Activated naive CD8-positive, alpha-beta T cell treated with anti-CD3 and anti-CD28 coated beads, Interleukin-2, amount 10 ng/mL, durations not matched to agents 7 days and 5 days (primary cell): ENCODE results near the gene DTHD1. TPM values are rescaled to one million over a fixed set of nuclear protein-coding genes. Genes with fewer than 3 reads are reported as not detected.

Source experiments
- ATAC-seq: fragments of 150-1000 bp; cut with Tn5 transposase; one replicate; pipeline ENCODE4 v1.10.0; 2021; ENCODE audit warnings: low read depth, moderate library complexity
- POLR2A ChIA-PET: fragments of 350-600 bp; sonication (Branson Sonifier 250); formaldehyde crosslinking; loops from one replicate; lab custom pipeline; 2021; ENCODE audit warnings: antibody characterized with exemption; lab: Charles Lee
- DNase-seq: peaks from one replicate; pipeline ENCODE4 v3.0.0; 2021
- H3K27ac Mint-ChIP-seq: one replicate; pipeline ENCODE4 v1.8.0; 2022; ENCODE audit warnings: mild to moderate bottlenecking, mixed read lengths
- H3K27me3 Mint-ChIP-seq: one replicate; pipeline ENCODE4 v1.8.0; 2022; ENCODE audit warnings: mild to moderate bottlenecking, moderate library complexity, mixed read lengths
- H3K36me3 Mint-ChIP-seq: one replicate; pipeline ENCODE4 v1.8.0; 2021; ENCODE audit warnings: mild to moderate bottlenecking, mixed read lengths
- H3K4me1 Mint-ChIP-seq: one replicate; pipeline ENCODE4 v1.8.0; 2021; ENCODE audit warnings: mixed read lengths
- H3K4me3 Mint-ChIP-seq: one replicate; pipeline ENCODE4 v1.8.0; 2022; ENCODE audit warnings: mild to moderate bottlenecking, moderate library complexity, mixed read lengths
- H3K9me3 Mint-ChIP-seq: one replicate; pipeline ENCODE4 v1.8.0; 2021; ENCODE audit warnings: mixed read lengths
- total RNA-seq, 2 experiments: library from RNA; stranded (reverse); gene quantifications; one replicate each; pipeline ENCODE4 v1.2.3, GENCODE V29; 2021

DTHD1 gene
- total RNA-seq, 2 experiments from 2014 or later = 4.7 to 5.4 TPM

DNA sequence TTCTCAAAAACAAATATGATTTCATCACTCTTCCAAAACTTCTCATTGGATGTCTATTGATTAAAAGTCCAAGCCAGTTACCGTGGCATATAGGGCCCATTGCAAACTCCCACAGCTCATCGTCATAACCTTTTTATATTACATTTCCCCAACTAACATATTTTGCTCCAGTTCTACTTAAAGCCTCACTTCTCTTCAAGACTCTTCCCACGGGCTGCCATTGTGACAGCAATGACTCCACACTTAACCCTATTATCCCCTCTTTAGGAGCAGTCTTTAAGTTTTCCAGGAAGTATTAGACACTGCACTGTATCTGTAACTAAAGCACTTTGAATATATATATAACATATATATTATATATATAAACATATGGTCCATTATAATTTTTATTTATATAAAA is 44.5 kb downstream of the DTHD1 start:
- H3K4me1 Mint-ChIP-seq = peaks cover 47% of the 10 kb centered on the region

DNA sequence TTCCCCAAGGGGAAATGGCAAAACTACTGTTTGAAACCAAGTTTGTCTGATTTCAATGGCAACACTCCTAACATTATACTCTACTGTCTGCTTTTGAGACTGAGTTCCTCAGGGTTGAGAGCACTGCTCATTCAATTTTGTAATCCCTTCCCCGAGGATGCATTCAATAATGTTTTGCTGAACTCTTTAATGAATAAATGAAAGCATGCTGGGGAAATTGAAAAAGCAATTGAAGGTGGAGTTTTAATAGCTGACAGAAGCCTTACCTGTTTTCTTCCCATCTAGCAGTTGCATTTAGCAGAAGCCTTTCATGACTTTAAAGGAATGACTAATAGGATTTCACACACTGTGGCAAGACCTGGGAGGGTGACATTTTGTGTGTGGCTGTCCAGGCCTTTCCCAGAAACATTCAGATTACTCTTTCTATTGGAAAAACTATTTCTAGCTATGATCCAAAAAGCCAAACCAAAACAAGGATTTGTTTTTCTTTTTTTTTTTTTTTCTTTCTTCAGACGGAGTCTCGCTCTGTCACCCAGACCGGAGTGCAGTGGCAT is 45.1 kb downstream of the DTHD1 start:
- no peak for DNase-seq
- Mint-ChIP-seq H3K4me3 (no peak overlapping the region), H3K36me3 (peaks cover 7% of the 10 kb centered on the region), H3K9me3 (no peaks in the 10 kb centered on the region), H3K27ac (no peak overlapping the region), H3K4me1 (peaks cover 43% of the 10 kb centered on the region), H3K27me3 (no peaks in the 10 kb centered on the region)
- POLR2A ChIA-PET = interaction anchor here (1.1 kb wide), 1 partner anchor 9 kb away, joined by 3 read pairs; no protein-coding TSS in a partner anchor
- ATAC-seq = no peak

More for the DNA sequence above, 44.5 kb downstream of the DTHD1 start:
- ATAC-seq = no peak
- Mint-ChIP-seq H3K27me3 (no peaks in the 10 kb centered on the region), H3K27ac (peak overlapping the region; percentile 43), H3K36me3 (peaks cover 7% of the 10 kb centered on the region), H3K4me3 (peak overlapping the region; percentile 14), H3K9me3 (no peaks in the 10 kb centered on the region)
- no peak for DNase-seq
- POLR2A ChIA-PET = no interaction called here

DNA sequence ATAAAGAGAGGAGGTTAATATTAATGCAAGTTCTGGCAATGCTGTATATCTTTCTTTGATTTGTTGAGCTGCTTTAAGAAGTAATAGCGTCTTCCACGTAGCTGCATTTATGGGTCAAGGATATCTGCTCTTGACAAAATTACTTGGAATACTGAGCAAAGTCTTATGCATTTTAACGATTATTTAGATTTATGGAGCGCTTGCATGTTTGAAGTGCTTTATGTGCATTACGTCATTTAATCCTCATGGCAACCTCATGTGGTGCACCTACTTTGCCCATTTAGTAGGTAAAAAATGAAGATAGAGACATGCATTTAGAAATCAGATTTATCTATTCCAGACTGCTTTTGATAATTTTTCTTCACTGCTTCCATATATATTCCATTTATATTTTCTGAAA is 46.0 kb downstream of the DTHD1 start:
- ATAC-seq (no peak), DNase-seq (no peak)
- Mint-ChIP-seq H3K27ac (no peak overlapping the region), H3K27me3 (no peaks in the 10 kb centered on the region), H3K36me3 (peaks cover 3% of the 10 kb centered on the region), H3K4me1 (peaks cover 37% of the 10 kb centered on the region), H3K4me3 (no peak overlapping the region), H3K9me3 (no peaks in the 10 kb centered on the region)
- POLR2A ChIA-PET = interaction anchor here (1.1 kb wide), 1 partner anchor 8 kb away, joined by 3 read pairs; no protein-coding TSS in a partner anchor

DNA sequence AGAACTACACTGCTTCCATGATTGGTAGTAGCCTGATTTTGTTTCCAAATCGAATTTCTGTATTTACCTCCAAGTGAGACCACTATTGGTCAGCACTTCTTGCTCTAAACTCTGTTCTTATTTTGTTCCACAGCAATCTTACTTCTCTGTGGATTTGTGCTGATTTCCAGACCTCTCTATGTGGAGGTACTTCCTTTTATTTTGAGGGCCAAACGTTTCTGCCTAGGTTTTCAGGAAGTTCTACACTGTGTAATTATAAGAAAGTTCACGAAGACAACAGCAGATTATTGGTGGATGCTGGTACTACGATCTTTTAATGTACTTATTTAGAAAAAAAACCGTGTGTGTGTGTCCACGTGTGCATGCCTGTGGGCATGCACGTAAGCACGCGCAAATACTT is 46.7 kb downstream of the DTHD1 start:
- DNase-seq (no peak), ATAC-seq (no peak)
- POLR2A ChIA-PET = no interaction called here
- Mint-ChIP-seq H3K27ac (no peak overlapping the region), H3K4me3 (no peak overlapping the region), H3K9me3 (no peaks in the 10 kb centered on the region), H3K36me3 (peaks cover 3% of the 10 kb centered on the region), H3K4me1 (peaks cover 35% of the 10 kb centered on the region), H3K27me3 (no peaks in the 10 kb centered on the region)

DNA sequence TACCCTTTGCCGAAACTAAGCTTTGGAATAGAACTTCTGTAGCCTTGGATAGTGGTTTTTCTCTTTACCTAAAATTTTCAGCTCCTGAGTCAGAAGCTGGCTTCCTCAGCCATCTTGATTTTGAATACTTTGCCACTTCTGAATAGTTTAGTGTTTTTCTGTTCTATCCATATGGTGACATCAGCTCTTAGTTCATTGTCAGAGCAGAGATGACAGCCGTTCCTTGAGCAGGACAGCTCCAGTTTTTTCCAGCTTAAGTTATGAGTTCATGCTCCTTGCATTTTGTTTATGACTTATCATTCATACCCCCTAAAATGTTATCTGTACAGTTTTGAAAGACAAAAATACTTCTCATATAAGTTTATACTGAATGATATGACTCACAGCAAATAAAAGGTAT is 47.8 kb downstream of the DTHD1 start:
- no peak for ATAC-seq

DNA sequence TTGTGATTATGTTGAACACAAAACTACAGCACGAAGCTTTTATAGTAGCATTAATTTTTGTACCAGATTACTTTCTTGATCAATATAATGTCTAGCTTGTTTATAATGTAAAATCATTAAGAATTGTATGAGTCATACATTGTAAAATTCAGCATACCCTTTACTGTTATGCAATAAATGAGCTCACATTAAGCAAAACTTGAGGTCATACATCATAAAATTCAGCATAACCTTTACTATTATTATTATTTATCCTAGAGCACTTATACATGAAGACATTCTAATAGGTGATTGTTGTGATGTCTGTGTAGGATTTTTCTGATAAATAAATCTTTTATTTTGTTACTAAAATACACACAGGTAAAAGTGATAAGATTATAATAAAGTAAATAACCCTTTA is 49.4 kb downstream of the DTHD1 start:
- H3K36me3 Mint-ChIP-seq = no peaks in the 10 kb centered on the region
- no peak for ATAC-seq
- no peaks in the 10 kb centered on the region for H3K27me3 Mint-ChIP-seq
- POLR2A ChIA-PET = no interaction called here
- no peak overlapping the region for H3K4me3 Mint-ChIP-seq
- peaks cover 19% of the 10 kb centered on the region for H3K4me1 Mint-ChIP-seq
- H3K27ac Mint-ChIP-seq = no peak overlapping the region
- DNase-seq = no peak
- H3K9me3 Mint-ChIP-seq = no peaks in the 10 kb centered on the region

More for the DNA sequence above, 47.8 kb downstream of the DTHD1 start:
- Mint-ChIP-seq H3K9me3 (no peaks in the 10 kb centered on the region), H3K4me1 (peaks cover 31% of the 10 kb centered on the region), H3K4me3 (no peak overlapping the region), H3K36me3 (peaks cover 3% of the 10 kb centered on the region), H3K27me3 (no peaks in the 10 kb centered on the region), H3K27ac (no peak overlapping the region)
- POLR2A ChIA-PET = no interaction called here
- no peak for DNase-seq

DNA sequence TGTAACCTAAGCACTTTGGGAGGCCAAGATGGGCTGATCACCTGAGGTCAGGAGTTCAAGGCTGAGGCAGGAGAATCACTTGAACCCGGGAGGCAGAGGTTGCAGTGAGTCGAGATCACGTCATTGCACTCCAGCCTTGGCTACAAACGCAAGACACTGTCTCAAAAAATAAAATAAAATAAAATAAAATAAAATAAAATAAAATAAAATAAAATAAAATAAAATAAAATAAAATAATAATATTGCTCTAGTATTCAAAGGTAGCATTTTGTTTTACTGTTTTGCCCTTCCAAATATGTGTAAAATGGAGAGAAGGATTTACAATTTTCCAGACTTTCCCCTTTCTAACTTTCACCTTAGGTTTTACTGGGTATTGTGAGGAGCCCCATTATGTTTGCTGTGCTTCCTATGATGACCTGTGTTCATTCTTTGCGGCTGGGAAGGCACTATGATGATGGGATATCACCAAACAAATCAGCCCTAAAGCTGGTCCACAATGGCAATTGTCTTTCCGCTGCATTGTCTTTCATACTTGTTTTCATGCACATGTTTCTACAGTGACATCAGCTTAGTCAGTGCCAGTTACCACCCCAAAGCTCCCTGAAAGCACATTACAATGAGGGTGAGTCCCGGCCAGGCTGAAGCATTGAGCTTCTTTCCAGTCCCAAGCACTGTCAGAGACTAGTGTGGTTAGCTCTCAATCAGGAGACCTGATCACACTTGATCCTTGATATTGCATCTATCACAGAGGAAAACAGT is 50.8 kb downstream of the DTHD1 start:
- POLR2A ChIA-PET = interaction anchor here (1.5 kb wide), 1 partner anchor 88 kb away, joined by 5 read pairs; the partner anchor contains the start of gene ARAP2

DNA sequence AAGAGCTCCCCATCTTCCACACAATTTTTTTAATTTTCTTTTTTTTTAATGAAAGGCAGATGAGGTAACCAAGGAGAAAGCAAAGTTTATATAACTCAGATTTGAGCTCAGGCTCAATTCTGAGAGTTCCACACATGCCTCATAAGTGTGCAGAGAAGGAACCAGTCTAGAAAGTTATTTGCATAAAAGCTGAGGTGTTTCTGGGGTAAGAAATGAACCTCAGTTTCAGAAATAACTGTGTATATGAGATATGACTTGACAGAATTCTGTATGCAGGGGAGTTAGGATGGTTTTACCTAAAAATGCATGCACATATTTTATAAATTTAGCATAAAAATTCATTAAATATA is 51.3 kb downstream of the DTHD1 start:
- Mint-ChIP-seq H3K4me3 (no peak overlapping the region), H3K36me3 (peaks cover 2% of the 10 kb centered on the region), H3K27me3 (no peaks in the 10 kb centered on the region), H3K9me3 (no peaks in the 10 kb centered on the region), H3K27ac (no peak overlapping the region), H3K4me1 (peaks cover 21% of the 10 kb centered on the region)
- ATAC-seq (no peak), DNase-seq (no peak)
- POLR2A ChIA-PET = interaction anchor here (1.5 kb wide), 1 partner anchor 89 kb away, joined by 5 read pairs; the partner anchor contains the start of gene ARAP2

More for the DNA sequence above, 50.8 kb downstream of the DTHD1 start:
- Mint-ChIP-seq H3K4me1 (peaks cover 20% of the 10 kb centered on the region), H3K27me3 (no peaks in the 10 kb centered on the region), H3K36me3 (peaks cover 2% of the 10 kb centered on the region), H3K27ac (no peak overlapping the region), H3K4me3 (no peak overlapping the region), H3K9me3 (no peaks in the 10 kb centered on the region)
- no peak for DNase-seq
- no peak for ATAC-seq

DNA sequence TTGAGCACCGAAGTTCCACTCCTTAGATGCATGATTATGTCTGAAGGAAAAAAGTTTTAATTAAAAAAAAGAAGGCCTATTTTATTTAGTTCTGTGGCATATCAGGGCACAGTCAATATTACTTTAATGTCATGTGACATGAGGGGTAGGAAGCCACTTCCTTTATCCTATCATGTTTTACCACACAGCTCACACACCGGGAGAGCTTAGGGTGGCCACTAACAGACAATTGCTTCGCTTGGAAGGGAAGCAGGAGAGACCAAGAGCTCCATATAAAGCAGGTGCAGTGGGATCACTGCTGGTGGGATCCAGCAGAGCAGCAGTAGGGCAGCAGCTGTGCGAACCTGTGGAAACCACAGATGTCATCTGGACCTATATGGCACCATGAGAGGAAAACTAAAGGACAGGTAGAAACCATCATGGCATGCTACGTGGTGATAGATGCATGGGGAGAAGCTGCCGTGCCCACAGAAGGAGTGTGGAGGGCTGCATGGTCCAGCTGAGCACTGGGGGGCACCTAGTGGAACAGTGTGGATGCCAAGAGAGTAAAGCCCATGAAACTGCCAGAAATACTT is 52.0 kb downstream of the DTHD1 start:
- H3K4me3 Mint-ChIP-seq = no peak overlapping the region
- ATAC-seq = peak; percentile 39
- H3K4me1 Mint-ChIP-seq = peaks cover 21% of the 10 kb centered on the region

DNA sequence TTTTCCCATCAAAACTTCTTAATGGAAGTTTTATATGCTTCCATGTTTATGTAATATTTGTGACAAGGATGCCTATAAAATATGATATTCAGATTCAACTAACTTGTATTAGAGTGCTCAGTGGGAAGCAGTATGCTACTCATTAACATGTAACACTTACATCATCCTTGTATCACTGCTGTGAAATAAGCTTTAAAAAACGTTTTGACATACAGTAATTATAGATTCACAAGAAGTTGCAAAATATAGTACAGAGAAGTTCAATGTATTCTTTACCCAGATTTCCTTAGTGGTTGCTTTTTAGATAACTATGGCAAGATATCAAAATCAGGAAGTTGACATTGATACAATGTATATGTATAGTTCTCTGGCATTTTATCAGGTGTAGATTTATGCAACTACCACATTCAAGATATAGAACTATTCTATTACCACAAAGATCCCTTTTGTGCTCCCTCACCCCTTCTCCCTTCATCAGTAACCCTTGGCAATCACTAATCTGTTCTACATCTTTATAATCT is 56.3 kb downstream of the DTHD1 start:
- DNase-seq (no peak), ATAC-seq (no peak)
- Mint-ChIP-seq H3K27ac (no peak overlapping the region), H3K4me3 (no peak overlapping the region), H3K36me3 (peaks cover 2% of the 10 kb centered on the region), H3K27me3 (no peaks in the 10 kb centered on the region), H3K9me3 (no peaks in the 10 kb centered on the region), H3K4me1 (peaks cover 15% of the 10 kb centered on the region)
- POLR2A ChIA-PET = no interaction called here

More for the DNA sequence above, 52.0 kb downstream of the DTHD1 start:
- Mint-ChIP-seq H3K27ac (peak overlapping the region; percentile 5), H3K27me3 (no peaks in the 10 kb centered on the region), H3K9me3 (no peaks in the 10 kb centered on the region), H3K36me3 (peaks cover 2% of the 10 kb centered on the region)
- POLR2A ChIA-PET = no interaction called here
- DNase-seq = no peak

DNA sequence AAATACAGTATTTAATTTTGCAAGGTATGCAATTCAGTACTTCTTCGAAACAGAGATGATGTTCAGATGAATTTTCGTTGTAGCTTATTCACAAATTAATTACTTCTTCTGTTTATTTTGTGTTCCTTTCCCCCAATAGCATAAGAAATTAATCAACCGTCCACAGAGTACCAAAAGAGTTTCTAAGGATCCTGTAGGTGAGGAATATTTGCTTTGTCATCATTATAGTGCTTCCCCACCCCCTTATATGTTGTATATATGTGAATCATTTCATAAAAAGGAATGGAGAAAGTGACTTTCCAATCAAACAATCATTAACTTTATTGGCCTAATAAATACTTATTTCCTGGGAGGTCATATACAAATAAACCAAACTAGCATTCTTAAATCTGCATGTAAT is 57.6 kb downstream of the DTHD1 start:
- POLR2A ChIA-PET = no interaction called here
- ATAC-seq = no peak
- no peaks in the 10 kb centered on the region for H3K9me3 Mint-ChIP-seq
- H3K4me3 Mint-ChIP-seq = no peak overlapping the region
- H3K36me3 Mint-ChIP-seq = peaks cover 2% of the 10 kb centered on the region
- H3K4me1 Mint-ChIP-seq = peaks cover 7% of the 10 kb centered on the region
- no peaks in the 10 kb centered on the region for H3K27me3 Mint-ChIP-seq
- no peak for DNase-seq
- no peak overlapping the region for H3K27ac Mint-ChIP-seq

DNA sequence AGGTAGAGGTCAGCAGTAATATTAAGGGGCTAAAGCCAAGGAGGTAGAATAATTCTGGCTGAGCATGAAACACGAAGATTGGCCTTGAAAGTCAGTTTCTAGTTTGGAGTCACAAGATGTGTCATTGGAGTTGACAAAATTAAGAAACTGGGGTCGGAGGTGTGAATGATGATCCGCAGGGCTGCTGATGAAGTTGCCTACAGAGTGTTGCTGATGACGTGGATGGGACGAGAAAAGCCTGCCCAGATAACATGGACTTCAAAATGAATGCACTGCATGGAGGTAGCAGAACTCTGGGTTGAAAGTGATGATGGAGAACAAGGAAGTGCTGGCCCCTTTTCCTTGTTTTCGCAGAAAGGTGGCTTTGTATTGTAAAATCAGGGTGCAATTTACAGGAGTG is 60.5 kb downstream of the DTHD1 start:
- no peak overlapping the region for H3K4me3 Mint-ChIP-seq
- no peak for ATAC-seq

DNA sequence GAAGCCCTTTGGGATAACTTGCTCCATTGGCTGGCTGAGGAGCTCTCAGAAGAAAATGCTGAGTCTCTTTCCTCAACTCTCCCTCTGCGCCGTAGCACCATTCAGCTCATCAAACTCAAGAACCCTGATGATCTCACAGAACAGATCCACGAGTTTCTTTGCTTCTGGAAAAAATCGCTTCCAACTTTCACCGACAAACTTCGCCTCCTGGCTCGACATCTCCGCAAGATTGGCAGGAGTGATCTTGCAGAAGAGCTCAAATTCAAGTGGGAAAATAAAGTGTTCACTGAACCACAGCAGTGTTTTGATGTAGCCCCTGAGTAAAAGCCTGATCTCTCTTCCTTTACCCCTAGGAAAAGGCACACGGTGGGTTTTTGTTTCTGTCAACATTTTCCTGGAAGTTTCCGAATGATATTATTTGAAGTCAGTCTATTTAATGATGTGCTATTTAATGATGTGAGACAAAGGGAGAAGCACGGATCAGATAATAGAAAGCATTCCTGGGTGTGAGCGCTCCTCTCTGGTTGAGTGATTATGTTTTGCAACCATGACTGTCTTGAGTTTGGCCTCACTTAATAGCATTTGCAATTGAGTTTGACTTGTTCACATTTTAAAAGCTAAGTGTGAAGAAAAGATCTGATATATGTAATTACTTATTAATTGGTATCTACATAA is 62.2 kb downstream of the DTHD1 start:
- no peak for ATAC-seq
- Mint-ChIP-seq H3K9me3 (no peaks in the 10 kb centered on the region), H3K27ac (no peak overlapping the region), H3K27me3 (no peaks in the 10 kb centered on the region), H3K4me3 (no peak overlapping the region), H3K4me1 (peaks cover 4% of the 10 kb centered on the region), H3K36me3 (no peaks in the 10 kb centered on the region)
- POLR2A ChIA-PET = no interaction called here
- no peak for DNase-seq

More for the DNA sequence above, 60.5 kb downstream of the DTHD1 start:
- H3K36me3 Mint-ChIP-seq = peaks cover 1% of the 10 kb centered on the region
- peaks cover 5% of the 10 kb centered on the region for H3K4me1 Mint-ChIP-seq
- no peak for DNase-seq
- H3K27me3 Mint-ChIP-seq = no peaks in the 10 kb centered on the region
- H3K27ac Mint-ChIP-seq = no peak overlapping the region
- POLR2A ChIA-PET = no interaction called here
- H3K9me3 Mint-ChIP-seq = no peaks in the 10 kb centered on the region
